ENCODE measurements around the gene ZC3H12C. TPM values are rescaled to one million over a fixed set of nuclear protein-coding genes. Genes with fewer than 3 reads are reported as not detected.
A peak's percentile ranks its signal among the peaks of the same experiment; 100 is the strongest.
"Not testable (repeated sequence)": the region's sequence is repeated elsewhere in the genome, so short reads cannot be mapped to it uniquely, and the experiment has no call there.

Gene ZC3H12C
- total and polyA plus RNA-seq, 5 experiments from 2014 or later = 0.03 to 0.08 TPM; not detected in 3

DNA sequence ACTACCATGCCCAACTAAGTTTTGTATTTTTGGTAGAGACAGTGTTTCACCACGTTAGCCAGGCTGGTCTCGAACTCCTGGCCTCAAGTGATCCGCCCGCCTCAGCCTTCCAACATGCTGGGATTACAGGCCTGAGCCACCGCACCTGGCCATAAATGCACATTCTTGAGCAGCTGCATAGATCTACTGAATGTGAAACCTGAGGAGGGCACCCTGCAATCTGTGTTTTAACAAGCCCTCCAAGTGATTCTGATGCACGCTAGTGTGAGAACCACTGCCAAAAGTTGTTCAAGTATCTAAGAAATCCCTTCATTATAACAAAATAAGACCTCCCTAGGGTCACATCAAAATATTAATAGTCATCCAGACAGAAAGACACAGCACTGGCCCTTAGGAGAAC, 113.9 kb downstream of the ZC3H12C start:
- Mint-ChIP-seq H3K36me3 (no peaks in the 10 kb centered on the region), H3K27ac (no peak overlapping the region), H3K4me1 (peaks cover 0 to 4% (median 1%) of the 10 kb centered on the region in 4 donors), H3K4me3 (no peak overlapping the region), H3K27me3 (peaks cover 0 to 3% (median 0%) of the 10 kb centered on the region in 5 donors), H3K9me3 (peaks cover 0 to 5% (median 0%) of the 10 kb centered on the region in 9 donors)
- DNase-seq (no peak), ATAC-seq (no peak)
- POLR2A ChIA-PET = no interaction called here

DNA sequence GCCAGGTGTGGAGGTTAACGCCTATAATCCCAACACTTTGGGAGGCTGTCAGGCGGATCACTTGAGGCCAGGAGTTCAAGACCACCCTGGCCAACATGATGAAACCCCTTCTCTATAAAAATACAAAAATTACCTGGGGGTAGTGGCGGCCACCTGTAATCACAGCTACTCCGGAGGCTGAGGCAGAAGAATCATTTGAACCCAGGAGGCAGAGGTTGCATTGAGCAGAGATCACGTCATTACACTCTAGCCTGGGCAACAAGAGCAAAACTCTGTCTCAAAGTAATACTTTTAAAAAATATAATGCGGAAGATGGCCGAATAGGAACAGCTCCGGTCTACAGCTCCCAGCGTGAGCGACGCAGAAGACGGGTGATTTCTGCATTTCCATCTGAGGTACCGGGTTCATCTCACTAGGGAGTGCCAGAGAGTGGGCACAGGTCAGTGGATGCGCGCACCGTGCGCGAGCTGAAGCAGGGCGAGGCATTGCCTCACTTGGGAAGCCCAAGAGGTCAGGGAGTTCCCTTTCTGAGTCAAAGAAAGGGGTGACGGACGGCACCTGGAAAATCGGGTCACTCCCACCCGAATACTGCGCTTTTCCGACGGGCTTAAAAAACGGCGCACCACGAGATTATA, 115.6 kb downstream of the ZC3H12C start:
- H3K27ac Mint-ChIP-seq = peak overlapping the region in 8 of 10 donors; percentile 24 to 78 (median 68)
- H3K36me3 Mint-ChIP-seq, H3K27me3 Mint-ChIP-seq, H3K4me1 Mint-ChIP-seq, POLR2A ChIA-PET, H3K9me3 Mint-ChIP-seq, ATAC-seq: not testable (repeated sequence)
- peak in 3 of 10 donors; percentile 20 to 39 (median 38) for DNase-seq
- peak overlapping the region; percentile 50 to 87 (median 77) for H3K4me3 Mint-ChIP-seq

GRCh38 chr11:110209313-110209694, 116.1 kb downstream of the ZC3H12C start:
- ATAC-seq, H3K36me3 Mint-ChIP-seq, H3K9me3 Mint-ChIP-seq, POLR2A ChIA-PET, H3K27me3 Mint-ChIP-seq, H3K4me1 Mint-ChIP-seq: not testable (repeated sequence)
- DNase-seq = peak in 5 of 10 donors; percentile 3 to 48 (median 25)
- H3K27ac Mint-ChIP-seq = peak overlapping the region in 1 of 10 donors; percentile 67
- peak overlapping the region; percentile 36 to 87 (median 77) for H3K4me3 Mint-ChIP-seq

- no peak overlapping the region for H3K4me3 Mint-ChIP-seq
- H3K27me3 Mint-ChIP-seq = no peaks in the 10 kb centered on the region
- H3K9me3 Mint-ChIP-seq = peaks cover 0 to 3% (median 0%) of the 10 kb centered on the region in 9 donors
- H3K36me3 Mint-ChIP-seq = no peaks in the 10 kb centered on the region
- H3K4me1 Mint-ChIP-seq = no peaks in the 10 kb centered on the region
- POLR2A ChIA-PET = no interaction called here
- no peak for DNase-seq
- H3K27ac Mint-ChIP-seq = no peak overlapping the region
- no peak for ATAC-seq
Measured at GRCh38 chr11:110217223-110217877, 124.2 kb downstream of the ZC3H12C start.

GRCh38 chr11:110217936-110218335, 124.7 kb downstream of the ZC3H12C start:
- H3K4me3 Mint-ChIP-seq = no peak overlapping the region
- no peak overlapping the region for H3K27ac Mint-ChIP-seq
- no peaks in the 10 kb centered on the region for H3K27me3 Mint-ChIP-seq
- no peaks in the 10 kb centered on the region for H3K36me3 Mint-ChIP-seq
- ATAC-seq (no peak), DNase-seq (no peak)
- POLR2A ChIA-PET = no interaction called here
- H3K9me3 Mint-ChIP-seq = peaks cover 0 to 3% (median 0%) of the 10 kb centered on the region in 9 donors
- no peaks in the 10 kb centered on the region for H3K4me1 Mint-ChIP-seq

DNA sequence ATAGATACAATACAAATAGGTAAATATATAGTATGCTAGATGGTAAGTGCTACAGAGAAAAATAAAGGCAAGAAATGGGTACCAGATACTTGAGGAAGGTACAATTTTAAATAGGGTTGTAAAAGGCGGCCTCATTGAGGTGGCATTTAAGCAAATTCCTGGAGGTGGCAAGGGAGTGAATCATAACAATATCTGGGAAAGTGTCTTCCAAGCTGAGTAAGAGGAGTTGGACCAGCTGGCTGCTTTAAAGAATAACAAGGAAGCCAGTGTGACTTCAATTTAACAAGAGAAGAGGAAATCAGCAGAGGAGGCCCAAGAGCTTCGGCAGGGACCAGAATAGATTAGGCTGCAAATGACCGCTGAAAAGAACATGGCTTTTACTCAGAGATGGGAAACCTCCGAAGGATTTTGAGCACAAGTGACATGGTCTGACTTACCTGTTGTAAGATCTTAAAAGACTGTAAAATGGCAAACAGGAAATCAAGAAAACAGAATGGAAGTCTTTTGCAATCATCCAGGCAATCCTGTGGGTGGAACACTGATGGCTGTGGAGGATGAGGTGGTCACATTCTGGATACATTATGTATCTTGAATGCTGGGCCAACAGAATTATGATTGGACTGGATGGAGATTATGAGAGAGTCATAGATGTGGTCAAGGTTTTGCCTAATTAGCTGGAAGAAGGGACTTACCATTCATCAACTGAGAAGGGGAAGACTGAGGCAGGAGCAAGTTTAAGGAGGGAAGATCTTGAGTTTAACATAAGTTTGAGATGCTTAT, 126.0 kb downstream of the ZC3H12C start:
- Mint-ChIP-seq H3K4me3 (no peak overlapping the region), H3K36me3 (peaks cover 0 to 1% (median 0%) of the 10 kb centered on the region in 3 donors), H3K27me3 (no peaks in the 10 kb centered on the region), H3K4me1 (no peaks in the 10 kb centered on the region), H3K27ac (no peak overlapping the region), H3K9me3 (peaks cover 0 to 3% (median 0%) of the 10 kb centered on the region in 9 donors)
- no peak for DNase-seq
- POLR2A ChIA-PET = no interaction called here
- no peak for ATAC-seq

Other genes starting within 250 kb of the ZC3H12C start
- 10 to 100 TPM; 11.7 to 14.1 TPM for gene RDX, start 203.2 kb downstream of the ZC3H12C start, total RNA-seq
- gene RDX, start 203.2 kb downstream of the ZC3H12C start, polyA plus RNA-seq = 10 to 100 TPM in 1 of 3 donors, 1 to 10 TPM in 2; 1.8 to 10.8 (median 5.4) TPM

Data from naive thymus-derived CD8-positive, alpha-beta T cell (primary cell).